Measurements from ENCODE around the gene SLC6A18.

Gene SLC6A18

GRCh38 chr5:1225081-1225480, at the start of gene SLC6A18:
Gene SLC6A18 (plus strand): TSS chr5:1225381. CDS start chr5:1225478, 97 bp downstream.
- DNase-seq (ENCODE audit: low spot score) = no peak

- no peak for DNase-seq (ENCODE audit: low spot score)
These were observed 49.2 kb upstream of the SLC6A18 start for GRCh38 chr5:1175801-1176472.

GRCh38 chr5:1176473-1177391, 48.4 kb upstream of the SLC6A18 start:
- no peak for DNase-seq (ENCODE audit: low spot score)

GRCh38 chr5:1177826-1178528, 47.2 kb upstream of the SLC6A18 start:
- no peak for DNase-seq (ENCODE audit: low spot score)

GRCh38 chr5:1178529-1179382, 46.4 kb upstream of the SLC6A18 start:
- DNase-seq (ENCODE audit: low spot score) = no peak

GRCh38 chr5:1179383-1179715, 45.8 kb upstream of the SLC6A18 start:
- DNase-seq (ENCODE audit: low spot score) = no peak

GRCh38 chr5:1180096-1180495, 45.1 kb upstream of the SLC6A18 start:
- no peak for DNase-seq (ENCODE audit: low spot score)

GRCh38 chr5:1180841-1181271, 44.3 kb upstream of the SLC6A18 start:
- DNase-seq (ENCODE audit: low spot score) = no peak

GRCh38 chr5:1181451-1182359, 43.5 kb upstream of the SLC6A18 start:
- no peak for DNase-seq (ENCODE audit: low spot score)

- DNase-seq (ENCODE audit: low spot score) = no peak
These were observed 42.9 kb upstream of the SLC6A18 start for GRCh38 chr5:1182360-1182632.

- no peak for DNase-seq (ENCODE audit: low spot score)
These were observed 42.4 kb upstream of the SLC6A18 start for GRCh38 chr5:1182633-1183423.

GRCh38 chr5:1183424-1184162, 41.6 kb upstream of the SLC6A18 start:
- no peak for DNase-seq (ENCODE audit: low spot score)

- no peak for DNase-seq (ENCODE audit: low spot score)
These were observed 41.1 kb upstream of the SLC6A18 start for GRCh38 chr5:1184163-1184470.

- no peak for DNase-seq (ENCODE audit: low spot score)
These were observed 40.7 kb upstream of the SLC6A18 start for GRCh38 chr5:1184481-1184880.

GRCh38 chr5:1185038-1185627, 40.0 kb upstream of the SLC6A18 start:
- DNase-seq (ENCODE audit: low spot score) = no peak

GRCh38 chr5:1185629-1186350, 39.4 kb upstream of the SLC6A18 start:
- DNase-seq (ENCODE audit: low spot score) = peak; percentile 19

GRCh38 chr5:1186351-1187233, 38.6 kb upstream of the SLC6A18 start:
- DNase-seq (ENCODE audit: low spot score) = no peak

Data from hematopoietic multipotent progenitor cell treated with erythropoietin and hydrocortisone succinate and interleukin-3 and kit ligand, for 17 days (in vitro differentiated cells).